DMS79 treated with DMSO at 0.1 percent for 48 hours (cell line): ENCODE data around the gene NFASC.
A peak's percentile ranks its signal among the peaks of the same experiment; 100 is the strongest.

Experiments
- DNase-seq: peaks from one replicate; lab custom pipeline; 2025; lab: John Stamatoyannopoulos, UW

Gene NFASC

GRCh38 chr1:204928671-204929486 is 58.2 kb downstream of the NFASC start:
- DNase-seq: no peak

GRCh38 chr1:204929487-204930154 is 59.0 kb downstream of the NFASC start:
- no peak for DNase-seq

GRCh38 chr1:204930155-204930523 is 59.5 kb downstream of the NFASC start:
- no peak for DNase-seq

- no peak for DNase-seq
Observed at GRCh38 chr1:204931313-204931712, 60.7 kb downstream of the NFASC start.

GRCh38 chr1:204931768-204932572 is 61.3 kb downstream of the NFASC start:
- DNase-seq: no peak

- no peak for DNase-seq
Observed at GRCh38 chr1:204932573-204932909, 61.9 kb downstream of the NFASC start.

- DNase-seq: no peak
Observed at GRCh38 chr1:204935155-204935554, 64.5 kb downstream of the NFASC start.

DNA sequence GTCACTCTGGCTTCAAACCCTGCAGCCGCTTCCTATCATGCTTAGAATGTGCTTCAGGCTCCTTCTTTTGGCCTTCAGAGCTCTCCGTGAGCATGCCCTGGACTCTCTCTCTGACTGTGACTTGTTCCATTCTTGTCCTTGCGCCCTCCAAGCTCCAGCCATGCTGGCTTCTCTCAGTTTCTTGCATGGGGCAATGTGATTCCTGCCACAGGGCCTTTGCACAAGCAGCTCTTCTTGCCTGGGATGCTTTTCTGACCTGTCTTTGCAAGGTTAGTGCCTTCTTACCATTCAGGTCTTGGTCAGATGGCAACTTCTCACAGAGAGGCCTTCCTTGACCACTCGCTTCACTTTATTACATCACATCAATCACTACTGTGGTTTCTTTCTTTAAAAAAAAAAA is 66.1 kb downstream of the NFASC start:
- no peak for DNase-seq

DNA sequence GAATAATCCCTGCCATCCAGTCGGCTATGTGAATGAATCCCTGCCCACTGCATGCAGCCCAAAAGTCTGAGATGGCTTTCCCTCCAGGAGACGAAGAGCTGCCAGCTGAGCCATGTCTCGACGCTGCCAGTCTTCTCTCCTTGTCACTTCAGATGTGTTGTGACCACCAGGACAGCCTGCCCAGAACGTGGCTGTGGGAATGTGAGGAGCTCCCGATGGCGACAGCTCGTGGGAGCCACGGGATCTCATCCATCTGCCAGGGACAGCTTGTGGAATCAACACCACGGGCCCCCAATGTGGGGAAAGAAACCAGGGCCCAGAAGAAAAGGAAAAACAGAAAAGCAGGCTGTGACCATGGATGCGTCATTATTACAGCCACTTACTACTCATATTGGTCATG is 67.2 kb downstream of the NFASC start:
- no peak for DNase-seq

- no peak for DNase-seq
Observed at GRCh38 chr1:204940591-204940990, 69.9 kb downstream of the NFASC start.

DNA sequence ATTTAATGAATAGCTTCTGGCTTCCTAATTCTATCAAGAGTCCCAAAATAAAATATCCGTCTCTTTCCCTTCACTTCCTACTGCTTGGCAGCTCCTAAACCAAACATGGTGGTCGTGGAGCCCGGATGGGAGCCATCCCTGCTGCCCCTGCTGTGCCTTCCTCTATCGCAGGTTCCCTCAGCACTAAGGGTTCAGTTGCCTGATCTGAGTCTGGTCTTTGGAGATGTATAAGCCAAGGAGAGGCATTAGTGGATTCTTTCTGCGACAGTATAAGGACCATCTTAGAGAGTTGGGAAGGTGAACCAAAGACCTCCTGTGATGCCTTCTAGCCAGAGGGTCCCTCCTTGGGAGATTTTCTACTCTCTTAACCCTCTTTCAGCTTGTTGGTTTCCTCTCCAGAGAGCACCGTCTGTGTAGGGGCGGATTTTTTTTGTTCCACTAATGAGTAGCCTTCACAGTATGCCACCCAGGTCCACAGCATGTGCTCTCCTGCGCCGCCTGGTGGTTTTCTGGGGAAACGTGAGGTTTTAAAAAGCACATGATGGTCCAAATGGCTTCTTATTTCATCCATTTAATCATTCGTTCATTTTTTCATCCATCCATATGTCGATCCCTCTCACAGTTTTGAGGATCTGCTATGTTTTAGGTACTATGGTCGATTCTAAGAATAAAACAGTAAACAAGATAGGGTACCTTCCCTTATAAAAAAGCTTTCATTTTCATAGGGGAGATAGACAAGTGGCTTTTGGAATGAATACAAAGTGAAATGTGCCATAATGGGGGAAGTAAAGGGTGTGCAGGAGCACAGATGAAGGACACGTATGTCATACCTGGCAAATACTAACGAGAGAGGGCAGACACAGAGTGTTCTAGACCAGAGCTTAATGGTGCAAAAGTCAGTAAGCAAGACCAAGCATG is 71.0 kb downstream of the NFASC start:
- peak; percentile 11 for DNase-seq

DNA sequence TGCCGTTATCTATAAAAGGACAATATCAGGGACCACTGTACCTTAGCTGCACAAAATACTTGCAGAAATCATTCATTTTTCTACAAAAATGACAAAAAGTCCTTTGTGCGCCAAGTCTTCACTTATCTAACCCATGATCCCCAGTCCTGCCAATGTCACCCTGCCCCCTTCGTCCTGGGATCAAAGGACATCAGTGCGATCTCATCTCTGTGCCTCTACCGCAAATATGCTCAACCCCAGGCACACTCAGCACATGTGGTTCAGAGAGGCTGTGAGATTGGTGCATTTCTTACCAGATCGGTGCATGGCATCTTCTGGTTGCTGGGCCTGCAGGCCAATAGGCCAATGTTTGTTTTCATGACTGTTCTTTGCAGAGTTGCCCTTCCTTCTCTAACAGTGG is 72.8 kb downstream of the NFASC start:
- no peak for DNase-seq

- DNase-seq: no peak
Observed at GRCh38 chr1:204944662-204945061, 74.0 kb downstream of the NFASC start.

DNA sequence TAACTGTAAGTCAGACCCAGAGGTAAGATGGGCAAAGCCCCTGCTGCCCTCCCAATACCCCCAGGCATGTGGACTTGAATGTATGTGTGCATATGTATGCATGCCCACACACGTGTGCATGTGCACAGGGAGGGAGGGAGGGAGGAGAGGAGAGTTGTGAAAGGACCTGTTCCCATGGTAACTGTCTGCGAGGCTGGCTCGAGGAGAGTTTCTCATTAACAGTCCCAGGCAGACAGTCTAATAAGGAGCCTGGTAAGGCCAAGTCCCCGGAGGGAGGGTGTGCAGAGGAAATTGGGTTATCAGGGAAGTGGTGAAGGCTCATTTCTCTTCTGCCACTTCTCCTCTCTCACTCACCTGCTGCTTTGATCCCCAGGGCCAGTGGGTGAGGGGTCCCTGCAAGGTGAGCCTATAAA is 74.9 kb downstream of the NFASC start:
- DNase-seq: peak; percentile 60

- no peak for DNase-seq
Observed at GRCh38 chr1:204946640-204947039, 76.0 kb downstream of the NFASC start.

DNA sequence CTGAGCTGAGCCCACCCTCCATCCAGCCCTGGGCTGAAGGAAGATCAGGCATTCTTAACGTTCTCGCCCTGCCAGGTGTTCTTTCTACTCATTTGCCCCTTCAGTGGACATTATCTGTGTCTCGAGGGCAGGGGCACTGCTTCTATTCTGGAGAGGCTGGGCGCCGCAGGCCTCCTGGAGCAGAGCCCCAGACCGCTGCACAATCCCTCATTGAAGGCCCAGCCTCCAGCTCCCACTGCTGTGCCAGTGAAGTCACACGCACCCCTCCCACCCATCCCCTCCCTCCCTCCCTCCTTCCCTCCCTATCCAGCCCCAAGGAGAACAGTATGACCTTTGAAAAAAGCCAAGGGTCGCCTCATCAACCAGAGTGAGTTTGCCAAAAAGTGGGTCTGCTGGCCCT is 76.7 kb downstream of the NFASC start:
- DNase-seq: no peak

GRCh38 chr1:204947747-204948146 is 77.1 kb downstream of the NFASC start:
- DNase-seq: no peak

- peak; percentile 18 for DNase-seq
Observed at GRCh38 chr1:204950353-204951001, 79.8 kb downstream of the NFASC start.

GRCh38 chr1:204958317-204959307 is 88.0 kb downstream of the NFASC start:
- DNase-seq: no peak

GRCh38 chr1:204959374-204959773 is 88.7 kb downstream of the NFASC start:
- DNase-seq: no peak
